ENCODE measurements around the gene PRKAG2.

Gene PRKAG2

DNA sequence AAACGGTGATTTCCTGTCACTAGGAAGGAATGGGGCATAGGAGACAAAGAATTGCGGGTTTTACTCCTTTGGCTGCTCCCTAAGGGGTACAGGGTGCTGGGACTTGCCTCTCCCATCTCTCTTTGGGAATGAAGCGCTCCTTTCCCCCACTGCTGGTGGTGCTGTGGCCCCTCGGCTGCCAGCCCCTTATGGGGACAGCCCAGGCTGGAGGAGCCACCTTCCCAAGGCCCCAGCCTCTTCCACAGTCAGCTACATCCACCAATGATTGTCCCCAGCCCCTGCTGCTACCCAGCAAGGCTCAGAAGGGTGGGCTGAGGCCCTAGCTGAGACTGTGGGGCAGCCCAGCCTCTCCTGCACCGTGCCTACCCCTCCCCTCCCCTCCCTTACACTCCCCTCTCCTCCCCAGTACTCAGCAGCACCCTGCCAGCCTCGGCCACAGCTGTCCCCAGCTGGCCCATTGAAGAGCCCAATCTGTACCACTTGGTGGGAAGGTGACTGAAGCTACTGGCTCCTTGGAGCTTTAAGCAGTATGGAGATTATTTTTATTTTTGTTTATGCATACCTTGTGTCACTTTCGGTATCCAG lies 19.0 kb downstream of the PRKAG2 start:
- Histone ChIP-seq H2AFZ (no peak overlapping the region), H3K4me2 (ENCODE audit: low read length) (no peak overlapping the region), H3K9me3 (ENCODE audit: control insufficient read depth, low read length) (no peaks in the 10 kb centered on the region), H3K4me1 (no peaks in the 10 kb centered on the region), H3K27me3 (ENCODE audit: control insufficient read depth, insufficient read depth, low read length) (no peaks in the 10 kb centered on the region), H3K4me3 (ENCODE audit: low read depth, low read length) (no peak overlapping the region), H3K9ac (no peak overlapping the region), H3K79me2 (peaks cover 2% of the 10 kb centered on the region), H3K27ac (no peak overlapping the region), H3K36me3 (ENCODE audit: control insufficient read depth, insufficient read depth, low read length) (no peaks in the 10 kb centered on the region)
- TF ChIP-seq, protein P1, sequence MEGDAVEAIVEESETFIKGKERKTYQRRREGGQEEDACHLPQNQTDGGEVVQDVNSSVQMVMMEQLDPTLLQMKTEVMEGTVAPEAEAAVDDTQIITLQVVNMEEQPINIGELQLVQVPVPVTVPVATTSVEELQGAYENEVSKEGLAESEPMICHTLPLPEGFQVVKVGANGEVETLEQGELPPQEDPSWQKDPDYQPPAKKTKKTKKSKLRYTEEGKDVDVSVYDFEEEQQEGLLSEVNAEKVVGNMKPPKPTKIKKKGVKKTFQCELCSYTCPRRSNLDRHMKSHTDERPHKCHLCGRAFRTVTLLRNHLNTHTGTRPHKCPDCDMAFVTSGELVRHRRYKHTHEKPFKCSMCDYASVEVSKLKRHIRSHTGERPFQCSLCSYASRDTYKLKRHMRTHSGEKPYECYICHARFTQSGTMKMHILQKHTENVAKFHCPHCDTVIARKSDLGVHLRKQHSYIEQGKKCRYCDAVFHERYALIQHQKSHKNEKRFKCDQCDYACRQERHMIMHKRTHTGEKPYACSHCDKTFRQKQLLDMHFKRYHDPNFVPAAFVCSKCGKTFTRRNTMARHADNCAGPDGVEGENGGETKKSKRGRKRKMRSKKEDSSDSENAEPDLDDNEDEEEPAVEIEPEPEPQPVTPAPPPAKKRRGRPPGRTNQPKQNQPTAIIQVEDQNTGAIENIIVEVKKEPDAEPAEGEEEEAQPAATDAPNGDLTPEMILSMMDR (IDR thresholded peaks at IDR 0.05): no peak

DNA sequence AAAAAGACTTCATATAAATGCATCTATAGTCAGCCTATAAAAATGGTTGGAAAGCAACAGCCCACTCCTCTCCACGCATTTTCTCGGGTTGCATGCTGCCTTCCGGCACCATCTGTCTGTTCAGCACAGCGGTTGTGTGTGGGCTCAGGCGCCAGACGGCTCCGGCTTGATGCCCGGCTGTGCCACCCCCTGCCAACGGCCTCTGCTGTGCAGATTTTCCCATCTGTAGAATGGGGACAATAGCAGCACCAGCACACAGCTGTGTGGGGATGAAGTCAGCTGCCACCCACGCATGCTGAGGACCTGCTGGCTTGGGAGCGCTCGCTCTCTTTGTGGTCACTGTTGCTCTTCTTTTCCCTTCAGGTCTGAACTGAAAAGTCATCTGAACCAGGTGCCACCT lies 19.5 kb downstream of the PRKAG2 start:
- no peak overlapping the region for H3K27ac ChIP-seq

DNA sequence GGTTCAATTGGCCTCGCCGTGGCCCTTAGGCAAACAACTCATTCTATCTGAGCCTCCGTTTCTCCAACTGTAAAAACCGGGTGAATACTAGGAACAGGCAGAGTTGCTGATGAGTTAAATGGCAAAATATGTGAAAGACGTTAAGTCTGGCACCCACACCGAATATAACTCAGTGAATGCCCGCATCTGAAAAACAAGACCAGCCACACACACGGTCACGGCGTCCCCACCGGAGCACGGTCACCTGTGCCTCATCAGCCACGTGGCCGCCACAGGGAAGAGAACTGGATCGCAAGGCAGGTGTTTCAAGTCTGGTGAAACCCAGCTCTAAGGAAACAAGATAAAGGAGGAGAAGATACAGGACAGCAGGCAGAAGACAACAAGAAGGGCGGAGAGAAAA lies 20.4 kb downstream of the PRKAG2 start:
- peaks cover 2% of the 10 kb centered on the region for H3K79me2 ChIP-seq
- no peaks in the 10 kb centered on the region for H3K36me3 ChIP-seq (ENCODE audit: control insufficient read depth, insufficient read depth, low read length)
- H3K9ac ChIP-seq: no peak overlapping the region
- no peak overlapping the region for H3K4me2 ChIP-seq (ENCODE audit: low read length)
- TF ChIP-seq, protein P1 (IDR thresholded peaks at IDR 0.05): no peak
- H2AFZ ChIP-seq: no peak overlapping the region
- H3K27me3 ChIP-seq (ENCODE audit: control insufficient read depth, insufficient read depth, low read length): no peaks in the 10 kb centered on the region
- H3K9me3 ChIP-seq (ENCODE audit: control insufficient read depth, low read length): no peaks in the 10 kb centered on the region
- H3K4me3 ChIP-seq (ENCODE audit: low read depth, low read length): no peak overlapping the region
- H3K27ac ChIP-seq: no peak overlapping the region
- H3K4me1 ChIP-seq: no peaks in the 10 kb centered on the region

More for the DNA sequence above, 19.5 kb downstream of the PRKAG2 start:
- H3K4me2 ChIP-seq (ENCODE audit: low read length): no peak overlapping the region
- H2AFZ ChIP-seq: no peak overlapping the region
- no peak overlapping the region for H3K9ac ChIP-seq
- H3K4me3 ChIP-seq (ENCODE audit: low read depth, low read length): no peak overlapping the region
- H3K79me2 ChIP-seq: peaks cover 2% of the 10 kb centered on the region
- H3K36me3 ChIP-seq (ENCODE audit: control insufficient read depth, insufficient read depth, low read length): no peaks in the 10 kb centered on the region
- H3K27me3 ChIP-seq (ENCODE audit: control insufficient read depth, insufficient read depth, low read length): no peaks in the 10 kb centered on the region
- H3K9me3 ChIP-seq (ENCODE audit: control insufficient read depth, low read length): no peaks in the 10 kb centered on the region
- TF ChIP-seq, protein P1 (IDR thresholded peaks at IDR 0.05): no peak
- H3K4me1 ChIP-seq: no peaks in the 10 kb centered on the region

DNA sequence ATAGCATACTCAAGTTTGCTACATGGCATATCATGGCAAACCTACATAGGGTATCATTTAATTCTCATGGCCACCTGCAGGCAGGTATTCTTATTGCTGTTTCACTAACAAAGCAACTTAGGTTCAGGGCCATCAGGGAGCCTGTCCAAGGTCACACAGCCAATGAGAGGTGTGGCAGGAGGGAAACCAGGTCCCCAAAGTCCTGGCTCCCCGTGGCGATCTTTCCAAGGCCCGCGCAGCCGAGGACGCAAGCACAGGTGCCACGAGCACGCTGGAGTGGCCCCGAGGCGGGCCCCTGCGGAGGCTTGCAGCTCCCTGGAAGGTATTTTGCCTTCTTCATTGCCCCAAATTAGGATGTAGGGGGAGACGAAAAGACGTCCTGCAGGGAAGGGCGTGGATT lies 20.8 kb downstream of the PRKAG2 start:
- H2AFZ ChIP-seq: no peak overlapping the region
- no peak overlapping the region for H3K4me3 ChIP-seq (ENCODE audit: low read depth, low read length)
- H3K4me1 ChIP-seq: no peaks in the 10 kb centered on the region
- no peaks in the 10 kb centered on the region for H3K36me3 ChIP-seq (ENCODE audit: control insufficient read depth, insufficient read depth, low read length)
- no peak overlapping the region for H3K9ac ChIP-seq
- H3K9me3 ChIP-seq (ENCODE audit: control insufficient read depth, low read length): no peaks in the 10 kb centered on the region
- H3K79me2 ChIP-seq: peaks cover 2% of the 10 kb centered on the region
- H3K27ac ChIP-seq: no peak overlapping the region
- no peak overlapping the region for H3K4me2 ChIP-seq (ENCODE audit: low read length)
- no peaks in the 10 kb centered on the region for H3K27me3 ChIP-seq (ENCODE audit: control insufficient read depth, insufficient read depth, low read length)
- TF ChIP-seq, protein P1 (IDR thresholded peaks at IDR 0.05): no peak

DNA sequence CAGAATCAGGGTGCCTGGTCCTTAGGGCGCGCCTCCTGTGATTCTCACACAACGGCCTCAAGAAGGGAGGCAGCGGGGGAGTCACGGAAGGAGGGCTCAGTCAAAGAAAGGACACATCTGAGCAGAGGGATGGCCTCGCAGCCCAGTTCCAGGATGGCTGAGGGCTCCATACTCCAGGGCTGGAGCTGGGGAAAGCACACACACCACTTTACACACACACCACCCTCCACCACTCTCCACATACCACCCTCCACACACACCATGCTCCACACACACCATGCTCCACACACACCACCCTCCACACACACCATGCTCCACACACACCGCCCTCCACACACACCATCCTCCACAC lies 22.2 kb downstream of the PRKAG2 start:
- Histone ChIP-seq H3K9ac (no peak overlapping the region), H3K9me3 (ENCODE audit: control insufficient read depth, low read length) (no peaks in the 10 kb centered on the region), H3K27ac (no peak overlapping the region), H3K79me2 (peaks cover 2% of the 10 kb centered on the region), H3K4me3 (ENCODE audit: low read depth, low read length) (no peak overlapping the region), H2AFZ (no peak overlapping the region), H3K27me3 (ENCODE audit: control insufficient read depth, insufficient read depth, low read length) (no peaks in the 10 kb centered on the region), H3K4me2 (ENCODE audit: low read length) (no peak overlapping the region), H3K4me1 (no peaks in the 10 kb centered on the region), H3K36me3 (ENCODE audit: control insufficient read depth, insufficient read depth, low read length) (no peaks in the 10 kb centered on the region)
- TF ChIP-seq, protein P1 (IDR thresholded peaks at IDR 0.05): no peak
